ENCODE data around the gene PODNL1.

DNA sequence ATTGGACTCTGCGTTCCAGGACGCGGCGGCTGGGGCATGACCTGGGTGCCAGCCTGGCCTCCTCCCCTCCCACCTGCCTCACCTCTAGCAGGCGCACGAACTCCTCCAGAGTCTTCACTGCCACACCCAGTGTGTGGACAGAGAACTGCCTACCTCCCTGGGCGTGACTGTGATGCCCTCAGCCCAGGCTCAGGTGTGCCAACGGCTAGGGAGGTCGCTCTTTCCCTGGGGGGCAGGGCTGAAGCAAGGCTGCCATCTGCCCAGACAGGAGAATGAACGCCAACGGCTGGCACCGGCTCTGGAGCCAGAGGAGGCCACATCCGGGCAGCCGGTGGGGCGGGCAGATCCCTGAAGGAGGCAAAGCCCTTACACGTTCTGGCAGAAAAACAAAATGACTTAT lies 49.9 kb downstream of the PODNL1 start:
- TF ChIP-seq EZH2 (IDR thresholded peaks at IDR 0.05; ENCODE audit: borderline replicate concordance): no peak
- TF ChIP-seq, protein P1, sequence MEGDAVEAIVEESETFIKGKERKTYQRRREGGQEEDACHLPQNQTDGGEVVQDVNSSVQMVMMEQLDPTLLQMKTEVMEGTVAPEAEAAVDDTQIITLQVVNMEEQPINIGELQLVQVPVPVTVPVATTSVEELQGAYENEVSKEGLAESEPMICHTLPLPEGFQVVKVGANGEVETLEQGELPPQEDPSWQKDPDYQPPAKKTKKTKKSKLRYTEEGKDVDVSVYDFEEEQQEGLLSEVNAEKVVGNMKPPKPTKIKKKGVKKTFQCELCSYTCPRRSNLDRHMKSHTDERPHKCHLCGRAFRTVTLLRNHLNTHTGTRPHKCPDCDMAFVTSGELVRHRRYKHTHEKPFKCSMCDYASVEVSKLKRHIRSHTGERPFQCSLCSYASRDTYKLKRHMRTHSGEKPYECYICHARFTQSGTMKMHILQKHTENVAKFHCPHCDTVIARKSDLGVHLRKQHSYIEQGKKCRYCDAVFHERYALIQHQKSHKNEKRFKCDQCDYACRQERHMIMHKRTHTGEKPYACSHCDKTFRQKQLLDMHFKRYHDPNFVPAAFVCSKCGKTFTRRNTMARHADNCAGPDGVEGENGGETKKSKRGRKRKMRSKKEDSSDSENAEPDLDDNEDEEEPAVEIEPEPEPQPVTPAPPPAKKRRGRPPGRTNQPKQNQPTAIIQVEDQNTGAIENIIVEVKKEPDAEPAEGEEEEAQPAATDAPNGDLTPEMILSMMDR (IDR thresholded peaks at IDR 0.05; ENCODE audit: poor library complexity): no peak
